ENCODE measurements around the gene RARS2.
"Not testable (repeated sequence)": the region's sequence is repeated elsewhere in the genome, so short reads cannot be mapped to it uniquely, and the experiment has no call there.

RARS2 gene, protein sequence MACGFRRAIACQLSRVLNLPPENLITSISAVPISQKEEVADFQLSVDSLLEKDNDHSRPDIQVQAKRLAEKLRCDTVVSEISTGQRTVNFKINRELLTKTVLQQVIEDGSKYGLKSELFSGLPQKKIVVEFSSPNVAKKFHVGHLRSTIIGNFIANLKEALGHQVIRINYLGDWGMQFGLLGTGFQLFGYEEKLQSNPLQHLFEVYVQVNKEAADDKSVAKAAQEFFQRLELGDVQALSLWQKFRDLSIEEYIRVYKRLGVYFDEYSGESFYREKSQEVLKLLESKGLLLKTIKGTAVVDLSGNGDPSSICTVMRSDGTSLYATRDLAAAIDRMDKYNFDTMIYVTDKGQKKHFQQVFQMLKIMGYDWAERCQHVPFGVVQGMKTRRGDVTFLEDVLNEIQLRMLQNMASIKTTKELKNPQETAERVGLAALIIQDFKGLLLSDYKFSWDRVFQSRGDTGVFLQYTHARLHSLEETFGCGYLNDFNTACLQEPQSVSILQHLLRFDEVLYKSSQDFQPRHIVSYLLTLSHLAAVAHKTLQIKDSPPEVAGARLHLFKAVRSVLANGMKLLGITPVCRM

DNA sequence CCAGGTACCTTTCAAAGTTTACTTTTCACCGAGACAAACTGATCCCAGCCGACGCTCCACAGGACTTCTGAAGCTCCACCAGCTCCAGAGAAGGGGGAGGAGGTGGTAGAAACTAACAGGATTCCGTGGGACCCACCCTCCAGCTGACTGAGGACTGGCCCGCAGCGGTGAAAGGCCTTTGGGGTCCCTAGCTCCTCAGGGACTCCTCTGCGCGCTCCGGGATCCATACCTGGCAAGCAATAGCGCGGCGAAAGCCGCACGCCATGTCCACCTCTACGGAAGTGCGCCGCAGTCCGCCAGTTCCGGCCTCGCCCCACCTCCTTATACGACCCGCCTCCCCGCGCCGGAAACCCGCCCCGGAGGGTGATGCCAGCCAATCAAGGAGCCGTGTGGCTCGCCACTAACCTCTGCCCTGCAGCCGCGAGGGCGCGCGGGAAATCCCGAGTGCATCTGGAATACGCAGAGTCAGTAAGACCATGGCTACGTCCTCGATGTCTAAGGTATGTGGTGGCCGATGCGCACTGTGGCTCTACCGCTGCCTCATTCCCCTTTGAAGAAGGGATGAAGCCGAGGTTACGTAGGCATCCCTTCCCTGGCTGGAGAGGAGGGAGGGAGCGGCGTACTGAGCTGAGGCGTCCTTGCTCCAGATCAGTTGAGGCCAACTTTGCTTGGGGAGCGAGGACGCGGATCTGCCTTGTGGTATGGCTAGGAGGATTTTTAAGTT is at the start of gene RARS2, which contains the start of gene ORC3:
RARS2 (minus strand) TSS at position 295 of the 724 bp plus-strand sequence; CDS start at position 265, 30 bp downstream.
ORC3 (plus strand) TSS at position 443 of the 724 bp plus-strand sequence; CDS start at position 477, 34 bp downstream.
- peak; percentile 90 to 96 (median 91) for DNase-seq (ENCODE audit: low read depth in 2 of 3, low spot score in 1 of 3)

DNA sequence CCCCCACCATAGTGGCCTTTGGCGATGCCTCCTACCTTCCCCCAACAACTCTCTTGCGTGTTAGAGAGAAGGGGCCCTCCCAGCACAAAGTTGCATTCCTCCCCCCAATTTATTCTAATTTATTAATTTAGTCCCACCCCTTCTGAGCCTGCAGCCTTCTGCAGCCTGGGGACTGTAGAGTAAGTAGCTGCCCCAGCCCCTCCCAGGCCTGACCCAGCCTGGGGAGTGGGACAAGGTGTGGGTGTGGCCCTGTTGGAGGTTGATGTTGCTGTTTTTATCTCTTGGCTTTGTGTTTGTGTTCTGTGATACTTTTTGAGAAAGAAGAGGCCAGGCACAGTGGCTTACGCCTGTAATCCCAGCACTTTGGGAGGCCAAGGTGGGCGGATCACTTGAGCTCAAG is 49.6 kb upstream of the RARS2 start:
- DNase-seq (ENCODE audit: low read depth in 2 of 3, low spot score in 1 of 3) = no peak

DNA sequence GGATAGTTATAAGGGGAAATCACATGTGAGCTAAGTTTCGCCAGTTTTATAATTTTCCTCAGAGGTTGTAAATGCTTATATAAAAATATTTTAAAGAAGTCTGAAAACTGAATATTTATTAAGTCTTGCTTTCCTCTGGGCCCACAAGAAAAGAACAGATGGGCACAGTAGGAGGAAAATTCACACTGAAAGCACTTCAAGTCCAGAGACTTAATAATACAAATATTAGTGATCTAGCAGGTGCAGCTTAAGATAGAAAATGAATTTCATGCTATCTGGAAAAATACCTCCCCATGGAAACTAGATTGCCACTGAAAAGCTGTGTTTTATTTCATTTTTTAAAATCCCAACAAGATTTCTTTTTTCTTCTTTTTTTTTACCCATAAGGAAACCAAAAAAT is 47.3 kb upstream of the RARS2 start:
- DNase-seq (ENCODE audit: low read depth in 2 of 3, low spot score in 1 of 3) = no peak

DNA sequence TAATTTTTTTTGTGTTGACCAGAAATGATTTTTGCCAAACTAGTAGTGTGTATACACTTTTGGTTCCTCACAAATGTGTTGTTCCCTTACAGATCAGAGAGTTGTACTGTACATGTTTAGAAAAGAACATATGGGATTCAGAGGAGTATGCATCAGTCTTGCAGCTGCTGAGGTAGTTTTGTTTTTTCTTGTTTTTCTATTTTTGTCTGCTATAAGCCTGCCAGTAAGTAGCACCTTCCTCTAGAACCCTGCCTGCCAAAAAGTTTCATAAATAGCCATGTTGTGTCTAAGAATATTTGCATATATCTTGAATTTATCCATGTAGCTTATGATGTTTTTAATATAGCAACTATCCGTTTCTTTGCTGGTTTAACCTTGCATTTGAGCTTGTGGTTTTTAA is 46.5 kb upstream of the RARS2 start:
- DNase-seq (ENCODE audit: low read depth in 2 of 3, low spot score in 1 of 3) = no peak

DNA sequence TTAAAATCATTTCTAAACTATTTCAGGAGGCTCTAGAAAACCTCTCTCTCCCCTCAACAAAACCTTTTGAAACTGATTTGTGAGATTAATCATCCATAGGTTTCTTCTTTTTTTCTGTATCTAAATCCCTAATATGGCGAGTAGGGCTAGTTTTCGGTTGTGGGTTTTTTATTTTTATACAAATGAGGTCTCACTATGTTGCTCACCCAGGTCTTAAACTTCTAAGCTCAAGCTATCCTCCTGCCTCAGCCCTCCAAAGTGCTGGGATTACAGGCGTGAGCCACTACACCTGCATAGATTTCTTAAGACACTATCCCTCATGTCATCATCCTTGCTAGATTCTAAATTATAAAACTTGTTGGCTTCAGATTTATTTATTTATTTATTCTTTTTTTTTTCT is 44.1 kb upstream of the RARS2 start:
- DNase-seq (ENCODE audit: low read depth in 2 of 3, low spot score in 1 of 3) = no peak

DNA sequence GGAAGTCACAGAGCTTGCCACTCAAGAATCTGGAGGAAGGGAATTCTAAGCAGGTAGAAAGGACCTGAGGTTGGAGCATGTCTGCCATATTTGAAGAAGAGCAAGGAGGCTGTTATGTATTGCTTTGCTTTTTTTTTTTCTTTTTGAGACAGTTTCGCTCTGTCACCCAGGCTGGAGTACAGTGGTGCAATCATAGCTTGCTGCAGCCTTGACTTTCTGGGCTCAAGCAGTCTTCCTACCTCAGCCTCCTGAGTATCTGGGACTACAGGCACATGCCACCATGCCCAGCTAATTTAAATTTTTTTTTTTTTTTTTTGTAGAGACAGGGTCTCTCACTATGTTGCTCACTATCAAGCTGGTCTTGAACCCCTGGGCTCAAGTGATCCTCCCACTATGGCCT is 41.0 kb upstream of the RARS2 start:
- no peak for DNase-seq (ENCODE audit: low read depth in 2 of 3, low spot score in 1 of 3)

DNA sequence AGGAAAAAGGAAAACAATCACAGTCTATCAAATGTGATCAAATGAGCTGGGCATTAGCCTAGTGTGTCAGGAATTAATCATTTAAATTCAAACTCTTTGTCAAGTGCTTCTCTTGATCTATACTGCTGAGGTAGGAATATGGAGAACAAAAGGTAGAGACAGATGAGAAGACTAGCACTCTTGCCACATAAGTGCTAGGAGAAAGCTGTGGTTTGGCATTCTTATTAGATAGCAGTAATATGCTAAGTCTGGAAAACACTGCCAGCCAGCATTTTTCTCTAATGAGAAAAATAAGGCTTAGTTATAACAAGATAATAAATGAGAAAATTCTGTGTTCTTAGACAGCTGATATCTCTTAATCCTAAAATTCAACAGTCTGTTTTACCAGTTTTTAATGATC is 39.1 kb upstream of the RARS2 start:
- no peak for DNase-seq (ENCODE audit: low read depth in 2 of 3, low spot score in 1 of 3)

DNA sequence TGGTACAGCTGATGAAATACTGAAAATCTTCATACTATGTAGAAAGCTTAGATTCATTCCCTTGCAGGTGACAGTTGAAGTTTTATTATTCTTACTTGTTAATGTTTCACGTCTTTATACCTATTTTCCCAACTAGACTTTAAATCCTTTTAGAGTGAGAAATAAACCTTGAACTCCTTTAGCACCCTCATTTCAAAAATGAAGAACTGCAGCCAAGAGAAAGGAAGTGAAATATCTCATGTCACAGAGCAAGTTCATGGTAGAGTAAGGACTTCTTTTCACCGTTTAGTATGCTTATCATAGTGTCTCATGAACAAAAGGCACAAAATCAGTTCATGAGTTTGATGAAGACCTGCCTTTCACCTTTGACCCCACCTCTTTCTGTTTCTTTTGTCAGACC is 38.6 kb upstream of the RARS2 start:
- DNase-seq (ENCODE audit: low read depth in 2 of 3, low spot score in 1 of 3) = no peak

DNA sequence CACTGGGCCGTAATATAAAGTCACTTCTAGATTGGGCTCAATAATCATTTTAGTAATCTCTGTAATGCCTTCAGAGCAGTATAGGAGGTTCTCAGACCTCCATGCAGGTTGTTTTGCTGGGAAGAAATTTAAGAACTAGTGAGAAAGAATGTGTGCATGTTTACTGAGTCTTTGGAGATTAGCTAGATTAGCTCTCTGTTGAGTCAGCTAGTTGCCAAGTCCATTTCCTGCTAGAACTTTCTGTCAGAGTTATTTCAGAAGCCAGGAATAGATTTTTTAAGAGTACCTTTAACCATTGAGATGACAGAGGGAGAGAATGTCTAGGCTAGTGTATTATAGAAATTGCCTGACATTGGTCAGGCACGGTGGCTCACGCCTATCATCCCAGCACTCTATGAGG is 33.5 kb upstream of the RARS2 start:
- DNase-seq (ENCODE audit: low read depth in 2 of 3, low spot score in 1 of 3) = no peak

DNA sequence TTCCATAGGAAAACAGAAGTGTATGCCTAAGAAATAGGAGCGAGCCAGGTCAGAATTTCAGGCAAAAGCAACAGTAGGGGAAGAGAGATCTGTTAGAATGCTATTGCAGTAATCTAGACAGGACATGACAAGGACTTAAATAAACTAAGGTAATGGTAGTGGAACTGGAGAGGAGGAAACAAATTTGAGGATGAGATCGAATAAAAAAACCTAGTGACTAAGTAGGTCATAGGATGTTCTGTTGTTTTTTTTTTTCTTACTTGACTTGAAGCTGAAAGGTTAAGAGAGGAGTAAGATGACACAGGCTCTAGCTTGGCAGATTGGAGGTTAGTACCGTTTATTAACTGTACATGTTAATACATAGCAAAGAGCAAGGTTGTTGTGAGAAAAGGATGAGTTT is 28.7 kb upstream of the RARS2 start:
- no peak for DNase-seq (ENCODE audit: low read depth in 2 of 3, low spot score in 1 of 3)

DNA sequence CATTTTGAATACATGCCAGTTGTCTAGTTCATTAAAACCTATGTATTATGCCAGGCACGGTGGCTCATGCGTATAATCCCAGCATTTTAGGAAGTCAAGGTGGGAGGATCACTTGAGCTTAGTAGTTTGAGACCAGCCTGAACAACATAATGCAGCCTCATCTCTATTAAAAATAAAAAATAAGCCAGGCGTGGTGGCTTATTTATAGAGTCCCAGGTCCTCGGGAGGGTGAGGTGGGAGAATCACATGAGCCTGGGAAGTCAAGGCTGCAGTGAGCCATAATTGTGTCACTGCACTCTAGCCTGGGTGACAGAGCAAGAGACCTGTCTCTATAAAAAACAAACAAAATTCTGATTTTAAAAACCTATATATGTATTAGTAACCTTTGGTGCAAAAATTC is 27.6 kb upstream of the RARS2 start:
- no peak for DNase-seq (ENCODE audit: low read depth in 2 of 3, low spot score in 1 of 3)

DNA sequence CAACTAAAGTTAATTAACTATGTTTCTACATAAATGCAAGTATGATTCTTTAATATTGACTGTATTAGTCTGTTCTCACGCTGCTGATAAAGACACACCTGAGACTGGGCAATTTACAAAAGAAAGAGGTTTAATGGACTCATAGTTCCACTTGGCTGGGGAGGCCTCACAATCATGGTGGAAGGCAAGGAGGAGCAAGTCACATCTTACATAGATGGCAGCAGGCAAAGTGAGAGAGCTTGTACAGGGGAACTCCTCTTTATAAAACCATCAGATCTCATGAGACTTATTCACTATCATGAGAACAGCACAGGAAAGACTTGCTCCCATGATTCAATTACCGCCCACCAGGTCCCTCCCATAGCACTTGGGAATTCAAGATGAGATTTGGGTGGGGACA is 23.2 kb upstream of the RARS2 start:
- not testable (repeated sequence) for DNase-seq (ENCODE audit: low read depth in 2 of 3, low spot score in 1 of 3)

DNA sequence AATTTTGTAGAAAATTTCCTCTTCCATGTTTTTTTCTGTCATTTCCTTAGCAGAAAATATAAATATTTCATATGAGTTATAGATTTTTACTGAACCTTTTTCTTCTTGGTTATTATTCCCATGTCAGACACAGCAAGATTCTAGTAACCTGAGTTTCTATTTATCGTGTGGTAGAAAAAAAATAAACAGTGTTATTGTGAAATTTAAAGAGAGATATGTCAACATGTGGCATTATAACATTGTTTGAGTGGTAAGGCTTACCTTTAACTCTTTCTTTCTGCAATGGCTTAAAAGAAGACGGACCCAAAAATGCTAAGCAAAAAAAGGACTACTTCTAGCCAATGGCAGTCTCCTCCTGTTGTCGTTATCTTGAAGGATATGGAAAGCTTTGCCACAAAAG is 19.0 kb upstream of the RARS2 start:
- no peak for DNase-seq (ENCODE audit: low read depth in 2 of 3, low spot score in 1 of 3)

DNA sequence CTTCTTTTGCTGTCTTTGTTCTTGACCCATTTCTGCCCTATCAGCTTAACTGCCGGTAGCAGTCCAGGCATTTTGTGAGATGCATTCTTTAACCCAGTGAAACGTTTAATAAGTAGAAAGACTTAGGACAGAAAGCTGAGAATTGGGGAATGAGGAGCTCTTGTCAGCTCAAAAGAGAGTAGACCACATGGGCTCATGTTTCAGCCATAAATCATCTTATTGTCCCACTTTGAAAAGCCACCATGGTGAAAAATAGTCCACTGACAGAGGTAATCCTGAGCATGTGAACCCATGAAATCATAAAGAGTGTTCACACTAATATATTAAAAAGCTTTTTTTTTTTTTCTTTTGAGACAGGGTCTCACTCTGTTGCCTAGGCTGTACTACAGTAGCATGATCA is 16.4 kb upstream of the RARS2 start:
- DNase-seq (ENCODE audit: low read depth in 2 of 3, low spot score in 1 of 3) = no peak

DNA sequence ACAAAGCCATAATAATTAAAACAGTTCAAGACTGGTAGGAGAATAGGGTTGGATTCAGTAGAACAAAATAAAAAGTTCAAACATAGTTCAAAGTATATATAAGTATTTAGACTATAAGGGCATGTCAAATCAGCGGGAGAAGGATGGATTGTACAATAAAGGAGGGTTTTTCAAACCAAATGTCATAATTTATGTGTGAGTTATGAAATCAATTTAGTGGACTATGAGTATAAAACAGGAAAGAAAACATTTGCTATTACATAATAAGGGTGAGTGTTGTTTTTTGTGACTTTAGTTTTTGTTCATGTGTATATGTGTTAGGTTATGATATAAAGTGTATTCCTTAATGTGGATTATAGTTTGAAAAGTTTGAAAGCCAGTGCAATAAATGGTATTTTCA is 10.8 kb upstream of the RARS2 start:
- no peak for DNase-seq (ENCODE audit: low read depth in 2 of 3, low spot score in 1 of 3)

DNA sequence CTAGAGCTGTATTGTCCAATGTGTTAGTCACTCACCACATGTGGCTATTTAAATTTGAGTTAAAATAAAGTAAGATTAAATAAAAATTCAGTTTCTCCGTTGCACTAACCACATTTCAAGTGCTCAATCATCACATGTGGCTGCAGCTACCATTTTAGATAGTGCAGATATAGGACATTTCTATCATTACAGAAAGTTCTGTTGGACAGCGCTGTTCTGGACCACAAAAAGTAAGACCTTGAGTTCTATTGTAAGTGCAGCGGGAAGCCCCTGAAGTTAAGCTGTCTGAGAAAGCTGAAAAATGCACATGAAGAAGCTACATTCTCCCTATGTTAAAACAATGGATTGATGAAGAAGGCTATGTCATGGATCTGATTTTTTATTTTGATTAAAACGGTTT is 1.2 kb upstream of the RARS2 start:
- DNase-seq (ENCODE audit: low read depth in 2 of 3, low spot score in 1 of 3) = no peak

DNA sequence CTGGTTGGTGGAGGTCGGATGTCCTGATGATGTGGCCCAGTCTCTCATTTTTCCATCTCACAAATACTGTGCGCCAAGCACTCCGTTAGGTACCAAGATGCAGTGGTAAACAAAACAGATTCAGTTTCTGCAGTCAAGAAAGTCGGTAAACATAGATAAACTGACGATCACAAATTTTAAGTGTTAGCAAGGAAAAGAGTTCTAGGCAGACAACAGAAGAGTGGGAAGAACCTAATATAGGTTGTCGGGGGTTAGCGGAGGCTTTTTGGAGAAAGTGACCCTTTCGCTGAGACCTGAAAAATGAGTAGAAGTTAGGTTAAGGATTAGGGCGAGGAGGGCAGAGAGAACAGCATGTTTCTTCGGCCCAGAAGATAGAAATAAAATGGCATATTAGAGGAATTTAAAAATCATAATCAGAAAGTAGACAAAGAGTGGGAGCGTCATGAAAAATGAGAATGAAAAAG is 662 bp upstream of the RARS2 start:
- DNase-seq (ENCODE audit: low read depth in 2 of 3, low spot score in 1 of 3) = no peak

DNA sequence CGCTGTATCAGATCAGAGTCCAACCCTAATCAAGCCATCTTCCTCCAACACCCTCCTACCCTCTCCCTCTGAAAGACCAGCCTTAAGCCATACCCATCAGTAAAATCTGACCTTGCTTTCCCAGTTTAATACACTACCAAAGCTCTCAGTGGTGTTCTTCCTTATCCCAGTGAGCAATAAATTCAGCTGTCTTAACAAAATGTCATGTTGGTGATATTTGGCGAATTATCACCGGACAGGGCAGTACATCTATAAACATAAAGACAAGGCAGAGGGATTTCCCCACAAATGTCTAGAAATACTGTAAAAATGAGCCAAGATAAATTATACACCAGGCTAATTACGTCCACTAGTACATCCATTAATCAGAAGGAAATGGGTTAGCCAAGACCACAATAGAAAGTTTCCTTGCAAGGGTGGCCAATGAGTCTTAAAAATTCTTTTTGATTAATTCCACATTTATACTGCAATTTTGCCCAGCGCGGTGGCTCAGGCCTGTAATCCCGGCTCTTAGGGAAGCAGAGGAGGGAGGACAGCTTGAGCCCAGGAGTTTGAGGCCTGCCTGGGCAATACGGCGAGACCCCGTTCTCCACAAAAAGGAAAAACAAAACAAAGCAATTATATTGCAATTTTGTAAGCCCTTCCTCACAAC is 905 bp downstream of the RARS2 start:
- no peak for DNase-seq (ENCODE audit: low read depth in 2 of 3, low spot score in 1 of 3)

DNA sequence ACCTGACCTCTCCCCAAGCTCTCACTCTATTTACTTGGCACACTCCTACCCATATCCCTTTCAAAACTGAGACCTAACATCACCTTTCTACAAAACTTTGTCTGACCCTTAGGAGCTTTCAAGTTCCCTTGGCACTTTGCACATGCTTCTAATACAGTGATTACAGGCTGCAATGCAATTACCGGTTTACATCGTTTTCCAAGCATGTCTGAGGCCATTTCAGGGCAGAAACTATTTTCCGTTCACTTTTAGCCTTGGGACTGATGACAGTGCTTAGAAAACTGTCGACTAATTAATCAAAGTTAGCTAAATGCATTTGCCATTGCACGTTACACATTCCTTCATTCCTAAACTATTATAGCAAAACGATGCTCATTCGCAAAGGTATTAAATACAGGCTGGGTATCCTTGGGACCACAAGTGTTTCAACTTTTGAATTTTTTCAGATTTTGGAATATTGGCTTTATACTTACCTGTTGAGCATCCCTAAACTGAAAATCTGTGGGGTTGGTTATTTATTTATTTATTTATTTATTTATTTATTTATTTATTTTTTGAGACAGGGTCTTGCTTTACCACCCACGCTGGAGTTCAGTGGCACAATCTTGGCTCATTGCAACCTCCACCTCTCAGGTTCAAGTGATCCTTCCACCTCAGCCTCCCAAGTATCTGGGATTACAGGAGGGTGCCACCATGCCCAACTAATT is 3.3 kb downstream of the RARS2 start:
- DNase-seq (ENCODE audit: low read depth in 2 of 3, low spot score in 1 of 3) = no peak

DNA sequence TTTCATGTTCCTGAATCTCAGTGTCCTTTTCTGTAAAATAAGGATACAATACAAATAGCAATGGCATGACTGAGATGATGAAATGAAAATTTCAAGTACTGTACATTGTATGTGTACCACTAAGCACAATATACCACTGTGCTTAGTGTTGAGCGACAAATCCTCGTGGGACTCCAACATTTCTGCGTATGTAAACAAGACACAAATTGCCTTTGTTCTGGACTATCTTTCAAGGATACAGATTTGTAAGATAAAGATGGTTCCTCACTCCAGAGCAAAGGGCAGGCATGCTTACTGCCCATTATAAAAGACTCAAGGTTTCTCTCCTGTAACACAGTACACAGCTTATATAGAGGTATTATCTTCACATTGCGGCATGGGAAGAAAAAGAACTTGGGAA is 6.0 kb downstream of the RARS2 start:
- DNase-seq (ENCODE audit: low read depth in 2 of 3, low spot score in 1 of 3) = no peak

DNA sequence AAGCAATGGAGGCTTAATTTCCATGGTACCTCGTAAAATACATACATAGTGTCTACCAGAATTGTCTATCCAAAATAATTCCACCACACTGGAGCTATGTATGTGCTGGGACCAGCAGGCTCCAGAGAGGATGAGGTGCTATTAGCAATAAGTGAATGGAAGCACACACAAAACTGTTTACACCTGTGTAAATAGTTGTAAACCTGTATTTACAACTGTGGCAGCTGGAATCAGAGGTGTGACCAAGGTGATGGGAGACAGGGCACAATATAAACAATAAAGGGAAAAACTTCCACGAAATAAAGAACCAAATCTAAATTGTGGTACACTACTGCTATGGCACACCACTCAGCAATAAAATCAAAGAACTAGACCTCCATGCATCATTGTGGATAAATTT is 14.4 kb downstream of the RARS2 start:
- DNase-seq (ENCODE audit: low read depth in 2 of 3, low spot score in 1 of 3) = no peak
